ENCODE measurements around the gene ANKRD55.

The ANKRD55 gene

GRCh38 chr5:56168066-56168478 lies 65.1 kb downstream of the ANKRD55 start:
- H3K4me3 ChIP-seq (ENCODE audit: low read depth, low read length): peak overlapping the region; percentile 6
- no peak for TF ChIP-seq CTCF (conservative IDR thresholded peaks at IDR 0.05; ENCODE audit: low read depth, low read length)
- DNase-seq (ENCODE audit: low read depth): peak; percentile 91

GRCh38 chr5:56167519-56167918 lies 65.6 kb downstream of the ANKRD55 start:
- H3K4me3 ChIP-seq (ENCODE audit: low read depth, low read length): no peak overlapping the region
- peak; percentile 71 for DNase-seq (ENCODE audit: low read depth)
- no peak for TF ChIP-seq CTCF (conservative IDR thresholded peaks at IDR 0.05; ENCODE audit: low read depth, low read length)

GRCh38 chr5:56166671-56167385 lies 66.3 kb downstream of the ANKRD55 start:
- no peak overlapping the region for H3K4me3 ChIP-seq (ENCODE audit: low read depth, low read length)
- no peak for TF ChIP-seq CTCF (conservative IDR thresholded peaks at IDR 0.05; ENCODE audit: low read depth, low read length)
- DNase-seq (ENCODE audit: low read depth): peak; percentile 68

- peak; percentile 61 for DNase-seq (ENCODE audit: low read depth)
- H3K4me3 ChIP-seq (ENCODE audit: low read depth, low read length): no peak overlapping the region
- TF ChIP-seq CTCF (conservative IDR thresholded peaks at IDR 0.05; ENCODE audit: low read depth, low read length): no peak
Measured at GRCh38 chr5:56164376-56164775, 68.8 kb downstream of the ANKRD55 start.

- no peak for DNase-seq (ENCODE audit: low read depth)
- no peak for TF ChIP-seq CTCF (conservative IDR thresholded peaks at IDR 0.05; ENCODE audit: low read depth, low read length)
- H3K4me3 ChIP-seq (ENCODE audit: low read depth, low read length): no peak overlapping the region
Measured at GRCh38 chr5:56161927-56162326, 71.2 kb downstream of the ANKRD55 start.

- DNase-seq (ENCODE audit: low read depth): no peak
- H3K4me3 ChIP-seq (ENCODE audit: low read depth, low read length): no peak overlapping the region
- TF ChIP-seq CTCF (conservative IDR thresholded peaks at IDR 0.05; ENCODE audit: low read depth, low read length): no peak
Measured at GRCh38 chr5:56161439-56161823, 71.7 kb downstream of the ANKRD55 start.

All from choroid plexus epithelial cell (primary cell).